B cell (primary cell): Measurements from ENCODE around the gene COA8. TPM values are rescaled to one million over a fixed set of nuclear protein-coding genes. Genes with fewer than 3 reads are reported as not detected.

Experiments used
- ATAC-seq: fragments of 200-7000 bp; cut with Tn5 transposase; one replicate; pipeline ENCODE4 v1.10.0; 2021; ENCODE audit warnings: low read depth, mild to moderate bottlenecking, moderate number of reproducible peaks, moderate library complexity
- CTCF ChIA-PET: fragments of 350-600 bp; sonication (Branson Sonifier 250); formaldehyde crosslinking; loops from one replicate; lab custom pipeline; 2021; ENCODE audit warnings: antibody characterized with exemption, inconsistent platforms; lab: Charles Lee
- POLR2A ChIA-PET: fragments of 350-600 bp; sonication (Branson Sonifier 250); formaldehyde crosslinking; loops from one replicate; lab custom pipeline; 2021; ENCODE audit warnings: antibody characterized with exemption; lab: Charles Lee
- DNase-seq: peaks from one replicate; pipeline ENCODE4 v3.0.0; 2013
- H2AFZ ChIP-seq: 2 replicates; pipeline ENCODE4 v1.6.1; 2012; ENCODE audit warnings: mild to moderate bottlenecking, low read depth, low read length; ENCODE audit not compliant: insufficient read depth, poor library complexity, severe bottlenecking
- H3K27ac ChIP-seq, 2 donors: 1 replicate in 1 of 2; 2 replicates in 1 of 2; pipeline ENCODE4 v1.5.1; 2012 to 2013; ENCODE audit warnings: low read length in 2 of 2, mild to moderate bottlenecking in 2 of 2, moderate library complexity in 1 of 2
- H3K27me3 ChIP-seq, 4 experiments: fragments of 200-600 bp in 1 of 4; sonication (generic) in 1 of 4; replicated peaks in 1 of 4; 1 replicate in 2 of 4; 2 replicates in 2 of 4; pipeline versions ENCODE4 v1.6.1 to v1.7.0; 2013 to 2016; ENCODE audit warnings: low read length in 3 of 4, mild to moderate bottlenecking in 2 of 4, mixed read lengths in 1 of 4, moderate library complexity in 1 of 4; ENCODE audit not compliant: insufficient read depth in 4 of 4, control insufficient read depth in 3 of 4; ENCODE audit errors: control extremely low read depth in 1 of 4
- H3K36me3 ChIP-seq, 2 experiments: replicated peaks in 1 of 2; 1 replicate in 1 of 2; 2 replicates in 1 of 2; pipeline versions ENCODE4 v1.6.1 to v1.7.1; 2013; ENCODE audit warnings: low read length in 1 of 2; ENCODE audit not compliant: insufficient read depth in 2 of 2, control insufficient read depth in 1 of 2; ENCODE audit errors: control extremely low read depth in 1 of 2, extremely low read depth in 1 of 2
- H3K4me1 ChIP-seq, 2 donors: fragments of 200-600 bp in 1 of 2; sonication (generic) in 1 of 2; 1 replicate in 1 of 2; 2 replicates in 1 of 2; pipeline versions ENCODE4 v1.5.1 to v1.6.1; 2013 to 2017; ENCODE audit warnings: low read length in 2 of 2; ENCODE audit not compliant: control insufficient read depth in 2 of 2, insufficient read depth in 2 of 2
- H3K4me2 ChIP-seq: replicated peaks from 2 replicates; pipeline ENCODE3; 2012; ENCODE audit warnings: mild to moderate bottlenecking, low read depth, low read length; ENCODE audit not compliant: poor library complexity, severe bottlenecking
- H3K4me3 ChIP-seq, 5 experiments: fragments of 200-600 bp in 1 of 5; sonication (generic) in 1 of 5; 1 replicate in 3 of 5; 2 replicates in 2 of 5; pipeline versions ENCODE4 v1.5.1 to v1.7.0; 2011 to 2016; ENCODE audit warnings: low read length in 4 of 5, mild to moderate bottlenecking in 4 of 5, low read depth in 2 of 5, control low read depth in 1 of 5, moderate library complexity in 1 of 5; ENCODE audit not compliant: insufficient read depth in 1 of 5; ENCODE audit errors: control extremely low read depth in 1 of 5, extremely low read depth in 1 of 5
- H3K79me2 ChIP-seq: fragments of 200-600 bp; sonication (generic); one replicate; pipeline ENCODE4 v1.6.0; 2016; ENCODE audit warnings: low read length; ENCODE audit not compliant: control insufficient read depth, insufficient read depth
- H3K9ac ChIP-seq: fragments of 200-600 bp; sonication (generic); 2 replicates; pipeline ENCODE4 v1.6.1; 2017; ENCODE audit warnings: mild to moderate bottlenecking, low read length, moderate library complexity
- H3K9me3 ChIP-seq, 3 donors: one replicate each; pipeline versions ENCODE4 v1.6.1 to v1.7.1; 2013; ENCODE audit warnings: low read length in 2 of 3; ENCODE audit not compliant: control insufficient read depth in 2 of 3, insufficient read depth in 1 of 3; ENCODE audit errors: control extremely low read depth in 1 of 3
- H4K20me1 ChIP-seq: 2 replicates; pipeline ENCODE4 v1.6.0; 2012; ENCODE audit warnings: mild to moderate bottlenecking, low read length; ENCODE audit not compliant: insufficient read depth, control insufficient read depth, poor library complexity, severe bottlenecking
- H3K27ac Mint-ChIP-seq: one replicate; pipeline ENCODE4 v1.8.0; 2021; ENCODE audit warnings: mixed read lengths
- H3K27me3 Mint-ChIP-seq: one replicate; pipeline ENCODE4 v1.8.0; 2021; ENCODE audit warnings: mixed read lengths
- H3K4me1 Mint-ChIP-seq: one replicate; pipeline ENCODE4 v1.8.0; 2021; ENCODE audit warnings: mixed read lengths
- H3K4me3 Mint-ChIP-seq: one replicate; pipeline ENCODE4 v1.8.0; 2021; ENCODE audit warnings: mixed read lengths
- H3K9me3 Mint-ChIP-seq: one replicate; pipeline ENCODE4 v1.8.0; 2022; ENCODE audit warnings: mixed read lengths; ENCODE audit not compliant: insufficient read depth
- CTCF ChIP-seq: fragments of 200-600 bp; IDR thresholded peaks from one replicate; pipeline ENCODE4 v1.8.0; 2022; ENCODE audit warnings: antibody characterized with exemption, mild to moderate bottlenecking
- EZH2 ChIP-seq: IDR thresholded peaks from 2 replicates; pipeline ENCODE4 v1.6.1; 2012; ENCODE audit warnings: borderline replicate concordance, low read depth, mild to moderate bottlenecking, moderate library complexity, low read length; ENCODE audit not compliant: insufficient read depth, poor library complexity, severe bottlenecking
- WGBS: methylation state at CpG from one replicate; pipeline ENCODE4 v1.1.5; 2013; ENCODE audit warnings: missing lambda C conversion rate; ENCODE audit not compliant: insufficient coverage; 5-methylcytosine and 5-hydroxymethylcytosine counted together
- intact Hi-C: fragments of 100-400 bp; cut with micrococcal nuclease; formaldehyde crosslinking; loops from one replicate; pipeline ENCODE4 v1.10.0; 2022
- polyA plus RNA-seq: library from polyadenylated mRNA; depleted of rRNA; stranded (reverse); fragments of >200 nt; gene quantifications from 2 replicates; pipeline ENCODE4 v1.2.3, GENCODE V29; 2012
- total RNA-seq, 2 donors: library from RNA; stranded (reverse); fragments of 120-200 nt in 1 of 2; gene quantifications; 1 replicate in 1 of 2; 2 replicates in 1 of 2; pipeline versions ENCODE4 v1.2.3 to v1.2.4, GENCODE V29; 2013 to 2022

Gene COA8
- total and polyA plus RNA-seq, 2 donors (not counting 1 experiment from before 2014, with no cell fraction given): 7.5 to 24.9 TPM

- no peak for DNase-seq
Observed at GRCh38 chr14:103530390-103530789, 32.4 kb upstream of the COA8 start.

More at GRCh38 chr14:103530390-103530789, 32.4 kb upstream of the COA8 start:
- no peak overlapping the region for H3K9ac ChIP-seq
- peaks cover 0 to 11% of the 10 kb centered on the region in 2 experiments for H3K36me3 ChIP-seq
- H3K4me3 ChIP-seq: no peak overlapping the region
- Mint-ChIP-seq H3K27me3 (no peaks in the 10 kb centered on the region), H3K4me3 (peak overlapping the region; percentile 88), H3K27ac (peak overlapping the region; percentile 95), H3K4me1 (peaks cover 48% of the 10 kb centered on the region), H3K9me3 (no peaks in the 10 kb centered on the region)
- peak overlapping the region; percentile 96 for H3K4me2 ChIP-seq
- intact Hi-C loops: no loop called here
- no peaks in the 10 kb centered on the region for H3K27me3 ChIP-seq
- TF ChIP-seq CTCF (no peak), EZH2 (no peak)
- WGBS: 92% methylated on average over 6 of the region's 7 CpGs
- peaks cover 24% of the 10 kb centered on the region for H3K79me2 ChIP-seq
- CTCF ChIA-PET: interaction anchor here (0.8 to 6.2 kb wide), 4 partner anchors 9 to 30 kb away, joined by 3 to 42 read pairs (median 20); no protein-coding TSS in a partner anchor
- no peak overlapping the region for H3K27ac ChIP-seq
- no peak for ATAC-seq
- H3K9me3 ChIP-seq: no peaks in the 10 kb centered on the region
- H4K20me1 ChIP-seq: peaks cover 34% of the 10 kb centered on the region
- POLR2A ChIA-PET: interaction anchor here (0.6 to 1.1 kb wide), 2 partner anchors 31 to 1771 kb away, joined by 3 to 4 read pairs; partner anchors contain the start of genes BAG5 and BRF1
- no peak overlapping the region for H2AFZ ChIP-seq
- peaks cover 33 to 49% of the 10 kb centered on the region in 2 donors for H3K4me1 ChIP-seq
